Fibroblast of mammary gland (primary cell): ENCODE measurements around the gene MOB3B.

Experiments used
- DNase-seq: peaks from one replicate; pipeline ENCODE4 v3.0.0-alpha.2; 2010; ENCODE audit warnings: low read depth
- H3K4me3 ChIP-seq: 2 replicates; pipeline ENCODE4 v1.5.1; 2011; ENCODE audit warnings: low read depth, mild to moderate bottlenecking, low read length, moderate library complexity; ENCODE audit not compliant: control insufficient read depth
- TF ChIP-seq, protein P1 (sequence below): conservative IDR thresholded peaks from 2 replicates; pipeline ENCODE4 v1.5.1; 2011; ENCODE audit warnings: low read depth, low read length, inconsistent platforms; ENCODE audit not compliant: control insufficient read depth, insufficient read depth

Gene MOB3B

DNA sequence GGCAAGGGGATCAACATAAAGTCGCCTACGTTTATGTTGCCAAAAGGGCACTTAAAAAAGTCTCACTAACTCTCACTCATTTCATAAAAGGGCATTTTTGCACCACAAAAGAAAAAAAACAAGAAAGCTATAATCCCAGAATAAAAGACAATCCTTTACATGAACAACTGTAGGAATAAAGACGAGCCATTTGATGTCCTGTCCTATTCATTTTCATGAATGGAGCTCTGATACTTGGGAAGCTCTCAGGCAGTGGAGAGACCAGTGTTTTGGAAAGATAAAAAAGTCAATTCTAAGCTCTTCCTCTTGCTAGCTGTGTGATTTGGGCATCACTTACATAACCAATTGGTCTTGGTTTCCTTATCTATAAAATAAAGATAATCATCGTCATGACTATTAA is 137.2 kb downstream of the MOB3B start:
- no peak overlapping the region for H3K4me3 ChIP-seq
- no peak for DNase-seq
- TF ChIP-seq, protein P1, sequence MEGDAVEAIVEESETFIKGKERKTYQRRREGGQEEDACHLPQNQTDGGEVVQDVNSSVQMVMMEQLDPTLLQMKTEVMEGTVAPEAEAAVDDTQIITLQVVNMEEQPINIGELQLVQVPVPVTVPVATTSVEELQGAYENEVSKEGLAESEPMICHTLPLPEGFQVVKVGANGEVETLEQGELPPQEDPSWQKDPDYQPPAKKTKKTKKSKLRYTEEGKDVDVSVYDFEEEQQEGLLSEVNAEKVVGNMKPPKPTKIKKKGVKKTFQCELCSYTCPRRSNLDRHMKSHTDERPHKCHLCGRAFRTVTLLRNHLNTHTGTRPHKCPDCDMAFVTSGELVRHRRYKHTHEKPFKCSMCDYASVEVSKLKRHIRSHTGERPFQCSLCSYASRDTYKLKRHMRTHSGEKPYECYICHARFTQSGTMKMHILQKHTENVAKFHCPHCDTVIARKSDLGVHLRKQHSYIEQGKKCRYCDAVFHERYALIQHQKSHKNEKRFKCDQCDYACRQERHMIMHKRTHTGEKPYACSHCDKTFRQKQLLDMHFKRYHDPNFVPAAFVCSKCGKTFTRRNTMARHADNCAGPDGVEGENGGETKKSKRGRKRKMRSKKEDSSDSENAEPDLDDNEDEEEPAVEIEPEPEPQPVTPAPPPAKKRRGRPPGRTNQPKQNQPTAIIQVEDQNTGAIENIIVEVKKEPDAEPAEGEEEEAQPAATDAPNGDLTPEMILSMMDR, result no peak

DNA sequence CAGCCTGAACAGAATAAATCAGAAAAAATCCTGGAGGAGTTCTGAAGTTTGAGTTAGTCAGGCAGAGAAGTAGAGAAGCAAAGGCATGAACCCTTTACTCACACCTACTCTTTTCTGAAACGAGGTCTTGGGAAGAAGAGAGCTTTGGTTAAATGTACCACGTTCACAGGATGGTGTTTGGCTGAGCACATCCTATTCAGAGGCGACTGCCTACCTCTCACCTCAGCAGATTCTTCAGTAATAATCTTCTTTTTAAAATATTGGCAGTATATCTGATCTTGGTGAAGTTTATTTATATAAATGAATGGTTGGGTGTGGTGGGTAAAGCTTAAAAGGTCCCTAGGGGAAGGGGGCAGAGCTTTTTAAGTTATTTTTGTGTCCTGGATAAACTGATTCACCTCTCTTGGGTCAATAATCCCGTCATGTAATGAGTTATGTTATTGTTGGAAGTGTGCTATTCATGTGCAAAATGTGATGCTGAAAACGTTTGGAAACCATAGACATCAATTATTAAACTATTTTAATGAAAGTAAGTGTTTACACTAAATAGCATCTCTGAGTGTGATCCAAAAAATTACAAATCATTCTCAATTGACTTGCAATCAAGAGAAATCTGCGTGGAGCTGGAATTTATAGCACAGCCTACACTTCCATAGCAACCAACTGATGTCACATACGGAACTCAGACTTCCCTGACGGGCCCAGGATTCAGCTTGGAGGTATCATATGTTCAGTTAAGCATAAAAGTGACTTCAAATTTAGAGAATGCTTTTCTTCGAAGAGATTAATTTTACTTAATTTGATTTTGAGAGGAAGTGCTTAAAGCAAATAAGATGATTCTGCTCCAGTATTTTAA is 138.3 kb downstream of the MOB3B start:
- H3K4me3 ChIP-seq, result no peak overlapping the region
- TF ChIP-seq, protein P1, result no peak
- no peak for DNase-seq

DNA sequence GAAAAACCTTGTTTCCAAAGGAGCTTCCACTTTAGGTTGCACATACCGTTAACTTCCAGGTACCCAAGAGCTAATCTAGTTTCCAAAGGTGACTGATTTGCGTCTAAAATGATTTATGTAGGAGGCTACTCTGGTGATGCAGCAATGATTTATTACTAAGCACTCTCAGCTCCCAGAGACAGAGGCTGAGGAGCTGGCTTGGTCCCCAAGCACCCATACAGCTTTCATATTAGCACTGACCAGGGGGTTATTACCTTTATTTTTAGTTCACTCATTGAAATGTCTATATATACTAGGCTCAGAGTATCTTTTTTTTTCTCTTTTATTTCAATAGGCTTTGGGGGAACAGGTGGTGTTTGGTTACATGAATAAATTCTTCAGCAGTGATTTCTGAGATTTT is 141.5 kb downstream of the MOB3B start:
- TF ChIP-seq, protein P1, result no peak
- no peak for DNase-seq

DNA sequence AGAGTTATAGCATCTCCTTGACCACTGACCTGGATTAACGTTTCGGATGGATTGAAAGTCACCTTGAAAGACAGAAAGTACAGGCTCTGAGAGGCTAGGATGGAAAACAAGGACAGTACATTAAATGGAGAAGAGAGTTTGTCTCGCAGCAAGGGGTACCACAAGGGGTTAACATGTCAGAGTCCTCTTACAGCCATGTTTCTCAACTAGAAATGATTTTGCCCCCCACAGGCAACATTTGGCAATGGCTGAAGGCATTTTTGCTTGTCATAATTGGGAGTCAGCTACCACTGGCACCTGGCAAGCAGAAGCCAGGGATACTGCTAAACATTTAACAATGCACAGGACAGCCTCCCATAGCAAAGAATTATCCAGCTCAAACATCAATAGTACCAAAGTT is 141.9 kb downstream of the MOB3B start:
- TF ChIP-seq, protein P1, result no peak
- DNase-seq, result no peak
- H3K4me3 ChIP-seq, result no peak overlapping the region

More for the DNA sequence above, 141.5 kb downstream of the MOB3B start:
- no peak overlapping the region for H3K4me3 ChIP-seq

DNA sequence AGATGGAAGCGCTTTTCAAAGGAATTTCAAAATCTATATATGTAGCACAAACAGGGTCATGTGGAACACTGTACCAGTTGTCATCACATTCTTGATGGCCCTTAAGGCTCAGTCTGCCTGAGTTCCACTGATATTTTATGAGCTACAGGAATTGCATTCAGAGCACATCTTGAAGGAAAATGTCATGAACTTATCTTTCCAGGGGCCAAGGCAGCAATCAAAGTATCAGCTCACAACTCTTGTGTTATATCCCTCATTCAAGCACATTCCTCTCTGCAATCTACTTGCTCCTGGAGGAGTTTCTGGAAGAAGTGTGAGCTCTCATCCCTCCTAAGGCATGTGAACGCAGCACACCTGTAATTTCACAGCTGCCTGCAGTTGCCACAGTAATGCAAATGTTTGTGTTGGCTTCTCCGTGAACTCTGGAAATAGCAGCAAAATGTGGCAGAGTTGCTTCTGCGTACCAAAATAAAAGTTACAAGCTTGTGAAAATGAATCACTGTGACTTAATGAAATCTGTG is 143.0 kb downstream of the MOB3B start:
- no peak overlapping the region for H3K4me3 ChIP-seq
- DNase-seq, result no peak
- TF ChIP-seq, protein P1, result no peak

DNA sequence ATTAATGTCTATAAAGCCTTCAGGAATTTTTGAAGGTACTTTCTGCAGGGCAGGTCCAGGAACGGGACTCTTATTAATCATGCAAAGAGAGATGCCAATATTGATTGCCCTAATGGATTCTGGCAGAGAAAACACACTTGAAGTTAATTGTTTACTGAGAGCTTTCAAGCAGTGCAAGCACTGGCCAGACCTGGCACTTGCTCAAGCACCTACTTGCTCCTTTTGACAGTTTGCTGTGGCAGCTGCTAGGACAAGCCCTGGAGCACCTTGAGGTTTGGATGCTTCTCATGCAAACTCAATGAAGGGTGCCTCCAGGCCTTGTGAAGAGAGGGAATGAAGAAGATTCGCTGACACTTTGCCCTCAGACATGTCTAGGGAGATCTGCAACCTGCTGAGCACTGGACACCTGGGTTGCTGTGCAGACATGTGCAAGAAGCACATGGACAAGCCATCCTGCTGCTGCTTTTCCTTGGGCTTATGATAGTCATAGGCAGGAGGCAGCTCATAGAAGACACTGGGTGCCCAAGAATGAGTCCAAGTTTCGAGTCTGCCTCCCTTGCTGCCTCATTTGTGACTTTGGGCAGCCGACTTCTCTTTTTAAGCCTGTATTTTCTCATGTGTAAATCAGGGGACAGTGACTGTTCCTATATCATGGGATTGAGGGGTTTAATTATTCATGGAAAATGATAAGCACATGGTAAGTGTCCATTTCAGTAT is 143.8 kb downstream of the MOB3B start:
- H3K4me3 ChIP-seq, result no peak overlapping the region
- no peak for DNase-seq
- TF ChIP-seq, protein P1, result no peak
